H1 (cell line): Measurements from ENCODE around the gene RPA3. TPM values are rescaled to one million over a fixed set of nuclear protein-coding genes. Genes with fewer than 3 reads are reported as not detected.

Experiments
- ATF2 ChIP-seq: IDR thresholded peaks from 2 replicates; pipeline ENCODE4 v1.6.1; 2012; ENCODE audit warnings: low read length, inconsistent platforms
- CBX5 ChIP-seq: fragments of 300-800, 300-1000 bp; sonication (generic); IDR thresholded peaks from 2 replicates; pipeline ENCODE4 v1.7.1; 2016; ENCODE audit warnings: antibody characterized with exemption, low read length, low read depth
- CHD7 ChIP-seq: fragments of 300-600 bp; sonication (generic); IDR thresholded peaks from 2 replicates; pipeline ENCODE4 v1.7.1; 2012; ENCODE audit warnings: low read length, moderate library complexity, mild to moderate bottlenecking, inconsistent platforms; ENCODE audit not compliant: insufficient replicate concordance
- CTBP2 ChIP-seq: IDR thresholded peaks from 2 replicates; pipeline ENCODE4 v1.7.0; 2011; ENCODE audit warnings: borderline replicate concordance, mild to moderate bottlenecking, moderate library complexity, mixed read lengths, low read length; ENCODE audit not compliant: insufficient read depth, insufficient read length
- EP300 ChIP-seq, 2 experiments: IDR thresholded peaks; 1 replicate in 1 of 2; 2 replicates in 1 of 2; pipeline ENCODE4 v1.6.1; 2011 to 2012; ENCODE audit warnings: low read depth in 2 of 2, low read length in 2 of 2, mild to moderate bottlenecking in 2 of 2, borderline replicate concordance in 1 of 2, inconsistent platforms in 1 of 2, moderate library complexity in 1 of 2
- TAF7 ChIP-seq: optimal IDR thresholded peaks from 2 replicates; pipeline ENCODE3; 2011; ENCODE audit warnings: low read depth, mild to moderate bottlenecking, inconsistent platforms, low read length, moderate library complexity, borderline replicate concordance
- TEAD4 ChIP-seq: IDR thresholded peaks from 2 replicates; pipeline ENCODE4 v1.6.1; 2012; ENCODE audit warnings: low read depth, low read length, inconsistent platforms, mixed read lengths
- polyA plus RNA-seq, 7 experiments: library from polyadenylated mRNA; depleted of rRNA in 3 of 7; stranded (reverse) in 5 of 7; unstranded in 2 of 7; fragments of >200 nt in 5 of 7; fragments of 200-250 nt in 2 of 7; gene quantifications; 1 replicate in 5 of 7; 2 replicates in 1 of 7; 4 replicates in 1 of 7; pipeline versions ENCODE4 v1.2.1 to v1.2.3, GENCODE V29; 2011 to 2013; ENCODE audit warnings: missing spikeins in 2 of 7, mixed read lengths in 2 of 7
- total RNA-seq: library from RNA; stranded (reverse); fragmentation: NEBNext Ultra II Directional; extraction: Animal tissue kit (Norgen Biotek cat#: 25700); gene quantifications from 2 replicates; pipeline ENCODE4 v1.2.1, GENCODE V29; 2021

Gene RPA3
- total and polyA plus RNA-seq, 2 of the 8 experiments (the other 6 are each of a cell fraction or from before 2014, with no cell fraction given), result 60.2 to 105 TPM

- TF ChIP-seq CHD7 (no peak), CTBP2 (no peak), ATF2 (no peak), TAF7 (no peak), CBX5 (no peak), EP300 (IDR thresholded peaks at IDR 0.05; ENCODE audit: borderline replicate concordance in 1 of 2, low read depth in 2 of 2, low read length in 2 of 2) (no peak), TEAD4 (no peak)
These were observed 12.3 kb downstream of the RPA3 start (continued) for GRCh38 chr7:7706101-7706511.
